HL-60/S4 treated with phorbol 12-myristate 13-acetate at 8.2 ng/mL for 4 days and 3 days (cell line): ENCODE data around the gene MAP3K8.

Experiments used
- in situ Hi-C: fragments of 300-500 bp; cut with MboI; formaldehyde crosslinking; loops from 2 replicates; pipeline ENCODE4 v1.15.0; 2022; ENCODE audit warnings: low sequenced_read_pairs

MAP3K8 gene

DNA sequence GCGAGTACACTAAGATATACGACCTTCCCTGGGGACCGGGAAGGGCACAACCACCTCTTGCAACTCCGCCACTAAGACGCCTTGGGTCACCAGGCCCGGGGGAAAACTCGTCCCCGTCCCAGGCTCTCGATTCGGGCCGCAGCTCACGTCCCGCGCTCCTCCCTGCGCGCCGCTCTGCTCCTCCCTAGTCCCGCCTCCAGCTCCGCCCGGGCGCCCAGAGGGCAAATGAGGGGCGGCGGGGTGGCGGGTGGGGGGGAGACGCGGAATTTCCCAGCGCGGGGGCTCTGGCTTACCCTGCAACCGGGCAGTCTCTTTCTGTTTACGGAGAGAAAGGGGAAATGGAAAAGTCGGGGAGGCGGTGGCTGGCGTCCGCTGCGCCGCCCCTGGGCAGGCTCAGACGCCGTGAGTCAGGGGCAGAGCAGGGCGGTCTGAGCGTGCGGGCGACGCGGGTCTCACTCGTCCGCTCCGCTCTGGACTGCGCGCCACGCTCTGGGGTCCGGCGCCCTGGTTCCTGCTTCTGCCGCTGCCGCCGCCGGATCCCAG lies at the start of gene MAP3K8:
TSS of gene MAP3K8 (plus strand) at position 455 of the 543 bp plus-strand sequence. CDS start 4,755 bp downstream, outside the sequence.
- in situ Hi-C loops: no loop called here

- in situ Hi-C loops: no loop called here
These were observed 49.2 kb upstream of the MAP3K8 start for GRCh38 chr10:30384701-30385201.

GRCh38 chr10:30386801-30387588 lies 47.0 kb upstream of the MAP3K8 start:
- in situ Hi-C loops: no loop called here

DNA sequence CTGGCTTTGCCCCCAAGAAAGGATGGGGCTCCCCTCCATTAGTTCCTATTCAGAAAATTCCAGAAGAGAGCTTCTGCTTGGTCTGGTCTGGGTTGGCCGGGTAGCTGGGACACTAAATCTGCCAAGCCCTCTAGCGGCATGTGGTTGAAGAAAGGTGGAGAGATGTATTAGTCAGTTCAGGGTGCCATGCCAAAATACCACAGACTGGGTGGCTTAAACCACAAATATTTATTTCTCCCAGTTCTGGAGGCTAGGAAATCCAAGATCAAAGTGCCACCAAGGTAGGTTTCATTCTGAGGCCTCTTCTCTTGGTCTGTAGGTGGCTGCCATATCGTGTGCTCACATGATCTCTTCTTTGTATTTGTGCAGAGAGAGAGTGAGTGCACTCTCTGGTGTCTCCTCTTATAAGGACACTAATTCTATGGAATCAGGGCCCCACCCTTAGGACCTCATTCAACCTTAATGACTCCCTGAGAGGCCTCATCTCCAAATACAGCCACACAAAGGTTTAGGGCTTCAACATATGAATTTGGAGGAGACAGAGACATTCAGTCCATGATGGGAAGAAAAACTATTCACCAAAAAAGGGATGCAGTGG lies 46.2 kb upstream of the MAP3K8 start:
- in situ Hi-C loops: no loop called here

- in situ Hi-C loops: no loop called here
These were observed 44.4 kb upstream of the MAP3K8 start for GRCh38 chr10:30389543-30389942.

DNA sequence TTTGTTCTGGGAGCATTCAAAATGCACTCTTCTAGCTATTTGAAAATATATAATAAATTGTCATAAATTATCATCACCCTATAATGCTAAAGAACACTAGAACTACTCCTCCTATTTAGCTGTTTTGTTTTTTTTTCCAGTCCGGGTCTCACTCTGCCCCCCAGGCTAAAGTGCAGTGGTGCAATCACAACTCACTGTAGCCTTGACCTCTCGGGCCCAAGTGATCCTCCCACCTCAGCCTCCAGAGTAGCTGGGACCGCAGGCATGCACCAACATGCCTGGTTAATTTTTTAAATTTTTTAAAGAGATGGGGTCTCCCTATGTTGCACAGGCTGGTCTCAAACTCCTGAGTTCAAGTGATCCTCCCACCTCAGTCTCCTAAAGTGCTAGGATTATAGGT lies 43.8 kb upstream of the MAP3K8 start:
- in situ Hi-C loops: loop anchor here (10.0 kb wide), 1 partner anchor 195 kb away; no protein-coding TSS in a partner anchor

DNA sequence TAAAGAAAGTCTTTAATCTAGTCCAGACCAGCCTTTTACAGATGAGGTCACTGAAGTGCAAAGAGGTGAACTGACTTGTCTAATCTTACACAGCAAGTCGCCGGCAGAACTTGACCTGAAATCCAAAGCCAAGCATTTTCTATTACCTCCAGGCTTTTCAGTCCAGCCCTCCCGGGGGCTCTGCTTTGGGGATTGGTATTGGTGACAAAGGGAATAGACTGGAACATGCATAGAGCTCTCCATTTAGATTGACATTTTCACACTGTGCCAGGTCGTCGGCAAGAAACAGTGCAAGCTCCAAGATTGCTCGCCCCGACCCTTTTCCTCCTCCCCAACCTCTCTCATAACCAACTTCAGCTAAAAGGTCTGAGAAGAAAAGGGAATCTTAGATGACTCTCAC lies 42.7 kb upstream of the MAP3K8 start:
- in situ Hi-C loops: loop anchor here (10.0 kb wide), 1 partner anchor 194 kb away; no protein-coding TSS in a partner anchor

DNA sequence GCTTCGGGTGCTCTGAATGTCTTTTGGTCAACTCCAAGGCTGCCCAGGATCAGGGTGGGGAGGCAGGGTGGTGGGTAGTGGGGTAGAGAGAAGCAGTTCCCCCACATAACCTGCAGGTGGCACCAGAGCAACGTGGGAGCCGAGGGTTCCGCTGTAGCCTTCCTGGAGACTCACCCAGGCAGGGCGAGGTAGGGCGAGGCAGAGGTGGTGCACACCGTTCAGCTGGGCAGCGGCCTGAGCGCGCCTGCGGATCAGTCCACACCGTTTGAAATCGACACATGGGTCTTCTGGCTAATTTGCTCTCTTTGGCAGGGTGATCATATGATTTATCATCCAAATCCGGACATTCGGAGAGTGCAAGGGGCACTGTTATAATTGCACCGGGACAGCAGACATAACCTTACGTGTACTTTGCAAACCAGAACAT lies 41.4 kb upstream of the MAP3K8 start:
- in situ Hi-C loops: loop anchor here (10.0 kb wide), 1 partner anchor 192 kb away; no protein-coding TSS in a partner anchor

DNA sequence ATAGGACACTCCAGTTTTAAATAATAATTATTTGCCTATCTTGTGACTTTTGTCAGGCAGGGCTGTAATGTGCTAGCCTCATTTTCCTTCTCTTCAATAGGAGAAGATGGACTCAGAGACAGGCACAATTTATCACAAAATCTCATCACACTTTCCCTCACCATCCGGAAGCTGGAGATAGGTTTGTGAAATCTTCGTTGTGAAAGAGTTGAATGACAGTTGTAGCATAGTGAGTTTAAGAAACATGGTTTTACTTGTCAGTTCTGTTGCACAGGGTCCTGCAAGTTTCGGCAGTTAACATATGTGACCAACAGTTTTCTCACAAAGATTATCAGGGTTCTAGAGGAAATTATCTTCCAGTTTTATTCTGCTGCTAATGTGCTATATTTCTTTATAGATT lies 37.7 kb upstream of the MAP3K8 start:
- in situ Hi-C loops: loop anchor here (10.0 kb wide), 1 partner anchor 189 kb away; no protein-coding TSS in a partner anchor

DNA sequence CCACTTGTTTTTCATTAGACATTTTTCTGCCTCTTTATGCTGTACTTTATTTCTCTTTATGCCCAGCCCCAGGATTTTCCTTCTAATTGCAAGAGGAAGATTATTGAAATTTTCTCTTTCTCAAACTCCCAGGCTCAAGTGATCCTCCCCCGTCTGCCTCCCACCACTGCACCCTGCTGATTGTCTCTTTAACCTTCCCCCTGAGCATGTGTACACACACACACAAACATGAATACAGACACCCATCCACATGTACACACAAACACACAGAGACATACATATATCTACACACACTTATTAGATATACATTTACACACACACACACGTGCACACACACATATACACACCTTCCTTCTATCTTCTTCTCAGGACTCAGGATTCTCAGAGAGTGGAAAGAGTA lies 37.3 kb upstream of the MAP3K8 start:
- in situ Hi-C loops: loop anchor here (10.0 kb wide), 1 partner anchor 188 kb away; no protein-coding TSS in a partner anchor

GRCh38 chr10:30398193-30398592 lies 35.8 kb upstream of the MAP3K8 start:
- in situ Hi-C loops: loop anchor here (10.0 kb wide), 1 partner anchor 187 kb away; no protein-coding TSS in a partner anchor

- in situ Hi-C loops: loop anchor here (10.0 kb wide), 1 partner anchor 186 kb away; no protein-coding TSS in a partner anchor
These were observed 35.2 kb upstream of the MAP3K8 start for GRCh38 chr10:30398788-30399187.

DNA sequence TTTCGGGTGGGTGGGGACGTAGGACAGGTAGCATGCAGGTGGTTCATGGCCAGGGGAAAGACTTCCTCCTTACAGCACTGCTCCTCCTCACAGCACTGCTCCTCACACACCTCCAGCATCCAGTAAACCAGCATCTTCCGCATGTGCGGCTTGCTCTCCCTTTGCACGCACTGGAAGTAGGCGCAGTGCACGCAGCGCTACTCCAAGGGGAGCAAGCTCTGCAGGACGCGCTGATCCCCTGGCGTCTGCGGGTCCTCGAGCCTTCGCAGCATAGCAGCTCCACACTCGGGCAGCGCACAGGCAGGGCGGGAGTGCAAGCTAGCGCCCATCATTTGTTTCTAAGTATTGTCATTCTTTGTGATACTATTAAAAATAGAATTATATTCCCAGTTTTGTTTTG lies 30.5 kb upstream of the MAP3K8 start:
- in situ Hi-C loops: no loop called here

DNA sequence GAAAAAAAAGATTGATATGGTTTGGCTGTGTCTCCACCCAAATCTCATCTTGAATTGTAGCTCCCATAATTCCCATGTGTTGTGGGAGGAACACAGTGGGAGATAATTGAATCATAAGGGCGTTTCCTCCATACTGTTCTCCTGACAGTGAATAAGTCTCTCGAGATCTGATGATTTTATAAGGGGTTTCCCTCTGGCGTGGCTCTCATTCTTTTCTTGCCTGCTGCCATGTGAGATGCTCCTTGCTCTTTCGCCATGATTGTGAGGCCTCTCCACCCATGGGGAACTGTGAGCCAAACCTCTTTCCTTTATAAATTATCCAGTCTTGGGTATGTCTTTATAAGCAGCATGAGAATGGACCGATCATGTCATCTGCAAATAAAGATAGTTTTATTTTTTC lies 29.4 kb upstream of the MAP3K8 start:
- in situ Hi-C loops: no loop called here

DNA sequence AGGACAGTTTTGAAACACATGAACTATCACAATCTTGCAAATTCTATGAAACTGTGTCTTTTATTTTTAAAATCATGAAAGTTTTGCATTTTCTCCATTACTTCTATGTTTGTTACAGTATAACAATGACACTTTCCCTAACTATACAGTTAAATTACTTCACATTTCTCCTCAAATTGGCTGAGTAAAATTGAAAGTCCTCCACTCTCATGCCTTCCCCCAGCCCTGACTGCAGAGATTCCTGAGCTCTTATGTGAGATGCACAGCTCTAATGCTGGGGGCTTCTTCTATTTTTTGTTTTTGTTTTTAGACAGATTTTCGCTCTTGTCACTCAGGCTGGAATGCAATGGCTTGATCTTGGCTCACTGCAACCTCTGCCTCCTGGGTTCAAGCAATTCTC lies 22.7 kb upstream of the MAP3K8 start:
- in situ Hi-C loops: loop anchor here (10.0 kb wide), 1 partner anchor 124 kb away; no protein-coding TSS in a partner anchor

GRCh38 chr10:30412901-30413300 lies 21.1 kb upstream of the MAP3K8 start:
- in situ Hi-C loops: loop anchor here (10.0 kb wide), 1 partner anchor 122 kb away; no protein-coding TSS in a partner anchor

DNA sequence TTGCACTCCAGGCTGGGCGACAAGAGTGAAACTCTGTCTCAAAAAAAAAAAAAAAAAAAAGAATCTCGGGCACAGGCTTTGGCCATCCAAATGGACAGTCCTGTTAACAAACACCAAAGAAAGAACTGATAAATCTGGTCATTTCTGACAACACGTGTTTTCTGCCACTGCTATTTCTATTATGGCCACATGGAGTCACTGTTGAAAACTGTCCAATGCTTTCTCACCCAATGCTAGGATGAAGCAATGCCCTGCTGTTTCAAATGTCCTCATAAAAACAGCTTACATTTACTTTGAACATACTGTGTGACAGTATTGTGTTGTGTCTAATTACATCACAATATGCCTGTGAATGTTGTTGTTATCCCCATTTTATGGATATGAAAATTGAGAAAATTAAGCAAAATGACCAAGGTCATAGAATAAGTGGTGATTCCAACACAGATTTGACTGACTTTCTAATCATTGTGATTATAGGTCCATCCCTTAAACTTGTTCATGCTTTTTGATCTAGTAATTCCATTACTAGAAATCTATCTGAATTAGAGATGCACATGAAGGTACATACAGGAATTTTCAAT lies 19.9 kb upstream of the MAP3K8 start:
- in situ Hi-C loops: loop anchor here (10.0 kb wide), 1 partner anchor 121 kb away; no protein-coding TSS in a partner anchor

DNA sequence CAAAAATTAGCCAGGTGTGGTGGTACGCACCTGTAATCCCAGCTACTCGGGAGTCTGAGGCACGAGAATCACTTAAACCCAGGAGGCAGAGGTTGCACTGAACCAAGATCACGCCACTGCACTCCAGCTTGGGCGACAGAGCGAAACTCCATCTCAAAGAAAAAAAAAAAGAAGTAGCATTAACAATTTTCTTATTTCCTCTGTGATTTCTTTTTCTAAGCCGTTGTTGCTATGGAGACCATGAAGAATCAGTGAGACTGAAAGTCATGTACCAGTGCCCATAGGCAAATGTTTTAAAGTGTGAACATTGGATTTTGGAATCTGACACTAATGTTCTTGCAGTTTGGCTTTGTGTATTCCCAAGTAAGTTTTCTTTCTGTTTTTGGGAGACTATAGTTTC lies 18.4 kb upstream of the MAP3K8 start:
- in situ Hi-C loops: loop anchor here (10.0 kb wide), 1 partner anchor 119 kb away; no protein-coding TSS in a partner anchor

DNA sequence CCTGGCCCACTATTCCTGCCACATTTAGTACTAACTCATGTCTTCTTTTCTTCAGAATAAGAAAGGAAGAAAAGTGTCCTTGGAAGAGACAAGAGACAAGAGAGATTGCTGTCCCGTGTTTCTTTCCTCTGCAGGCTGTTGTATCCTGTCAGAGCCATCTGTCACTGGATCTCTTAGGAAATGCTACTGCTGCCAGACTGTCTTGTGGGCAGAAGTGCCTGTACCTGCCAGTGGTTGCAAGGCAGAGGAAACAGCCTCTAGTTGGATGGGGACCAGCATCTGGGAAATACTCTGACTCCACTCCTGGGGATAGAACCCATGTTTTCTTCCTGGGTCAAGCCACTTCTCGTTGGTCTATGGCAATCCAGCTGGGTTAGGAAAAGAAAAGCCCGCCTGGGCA lies 16.7 kb upstream of the MAP3K8 start:
- in situ Hi-C loops: loop anchor here (10.0 kb wide), 1 partner anchor 118 kb away; no protein-coding TSS in a partner anchor

DNA sequence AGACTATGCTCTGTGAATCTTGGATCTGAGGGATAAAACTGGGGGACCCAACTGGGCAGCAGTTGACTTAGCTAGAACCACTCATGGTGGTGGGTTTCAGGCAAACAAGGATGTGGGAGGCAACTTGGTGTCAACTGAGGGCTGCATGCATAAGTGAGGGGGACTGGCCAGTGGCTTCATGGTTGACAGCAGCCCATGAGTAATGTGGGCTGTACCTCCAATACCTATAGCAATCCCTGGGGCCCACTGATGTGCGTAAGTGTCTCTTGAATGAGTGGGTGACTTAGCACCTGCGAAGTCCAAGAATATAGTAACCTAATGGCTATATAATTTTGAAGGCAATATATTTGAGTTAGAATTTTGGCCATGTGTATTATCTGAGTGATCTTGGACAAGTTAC lies 13.7 kb upstream of the MAP3K8 start:
- in situ Hi-C loops: no loop called here

GRCh38 chr10:30420766-30421165 lies 13.2 kb upstream of the MAP3K8 start:
- in situ Hi-C loops: no loop called here
